Measurements from ENCODE around the gene LRRK2. TPM values are rescaled to one million over a fixed set of nuclear protein-coding genes. Genes with fewer than 3 reads are reported as not detected.
A peak's percentile ranks its signal among the peaks of the same experiment; 100 is the strongest.

The LRRK2 gene
- total and polyA plus RNA-seq, 10 of the 15 experiments (the other 5 are each of a cell fraction or from before 2014, with no cell fraction given) = 0.80 to 32.6 (median 1.4) TPM

DNA sequence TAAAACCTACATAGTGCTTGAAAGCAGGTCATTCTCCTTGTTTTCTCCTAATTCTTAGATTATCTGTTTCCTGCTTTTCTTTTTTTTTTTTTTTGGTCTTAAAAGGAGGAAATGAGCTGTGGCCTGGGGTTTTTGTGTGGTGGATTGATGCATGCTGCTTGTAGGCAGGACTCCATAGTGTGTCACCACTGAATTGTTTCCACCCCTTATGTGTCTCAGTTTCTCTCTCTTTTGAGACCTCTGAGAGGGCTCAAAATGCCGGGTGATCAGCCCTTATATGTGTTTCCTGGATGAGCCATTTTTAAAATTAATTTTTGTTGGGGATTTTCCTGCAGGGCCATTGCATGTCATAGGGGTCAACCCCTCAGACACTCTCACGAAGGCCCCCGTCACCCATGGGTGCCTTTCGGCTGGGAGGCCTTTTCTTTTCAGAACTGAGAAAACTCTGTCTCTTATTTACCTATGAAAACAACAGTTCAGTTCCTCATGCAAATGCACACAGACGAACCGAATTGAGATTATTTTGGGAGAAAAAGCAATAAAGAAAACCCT, 32.0 kb upstream of the LRRK2 start (continued):
- TF ChIP-seq, protein P1, sequence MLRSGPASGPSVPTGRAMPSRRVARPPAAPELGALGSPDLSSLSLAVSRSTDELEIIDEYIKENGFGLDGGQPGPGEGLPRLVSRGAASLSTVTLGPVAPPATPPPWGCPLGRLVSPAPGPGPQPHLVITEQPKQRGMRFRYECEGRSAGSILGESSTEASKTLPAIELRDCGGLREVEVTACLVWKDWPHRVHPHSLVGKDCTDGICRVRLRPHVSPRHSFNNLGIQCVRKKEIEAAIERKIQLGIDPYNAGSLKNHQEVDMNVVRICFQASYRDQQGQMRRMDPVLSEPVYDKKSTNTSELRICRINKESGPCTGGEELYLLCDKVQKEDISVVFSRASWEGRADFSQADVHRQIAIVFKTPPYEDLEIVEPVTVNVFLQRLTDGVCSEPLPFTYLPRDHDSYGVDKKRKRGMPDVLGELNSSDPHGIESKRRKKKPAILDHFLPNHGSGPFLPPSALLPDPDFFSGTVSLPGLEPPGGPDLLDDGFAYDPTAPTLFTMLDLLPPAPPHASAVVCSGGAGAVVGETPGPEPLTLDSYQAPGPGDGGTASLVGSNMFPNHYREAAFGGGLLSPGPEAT (IDR thresholded peaks at IDR 0.05; ENCODE audit: low read depth) = peak; percentile 79
- TF ChIP-seq, protein P2, sequence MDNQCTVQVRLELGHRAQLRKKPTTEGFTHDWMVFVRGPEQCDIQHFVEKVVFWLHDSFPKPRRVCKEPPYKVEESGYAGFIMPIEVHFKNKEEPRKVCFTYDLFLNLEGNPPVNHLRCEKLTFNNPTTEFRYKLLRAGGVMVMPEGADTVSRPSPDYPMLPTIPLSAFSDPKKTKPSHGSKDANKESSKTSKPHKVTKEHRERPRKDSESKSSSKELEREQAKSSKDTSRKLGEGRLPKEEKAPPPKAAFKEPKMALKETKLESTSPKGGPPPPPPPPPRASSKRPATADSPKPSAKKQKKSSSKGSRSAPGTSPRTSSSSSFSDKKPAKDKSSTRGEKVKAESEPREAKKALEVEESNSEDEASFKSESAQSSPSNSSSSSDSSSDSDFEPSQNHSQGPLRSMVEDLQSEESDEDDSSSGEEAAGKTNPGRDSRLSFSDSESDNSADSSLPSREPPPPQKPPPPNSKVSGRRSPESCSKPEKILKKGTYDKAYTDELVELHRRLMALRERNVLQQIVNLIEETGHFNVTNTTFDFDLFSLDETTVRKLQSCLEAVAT (IDR thresholded peaks at IDR 0.05) = peak; percentile 66; the same call in 1 of the 2 replicates
- TF ChIP-seq IKZF1 (conservative IDR thresholded peaks at IDR 0.05) (peak; percentile 69), NBN (IDR thresholded peaks at IDR 0.05) (peak; percentile 85; the same call in 1 of the 2 replicates), FOXM1 (IDR thresholded peaks at IDR 0.05; ENCODE audit: low read depth, low read length) (peak; percentile 87), NFIC (IDR thresholded peaks at IDR 0.05; ENCODE audit: low read depth, low read length) (peak; percentile 85), RBBP5 (conservative IDR thresholded peaks at IDR 0.05) (no peak), CEBPB (IDR thresholded peaks at IDR 0.05; ENCODE audit: borderline replicate concordance in 1 of 2, low read depth in 2 of 2, low read length in 2 of 2) (0 out of 4 replicates have a peak, but pooled peaks of 1 of the 2 experiments have one; percentile 35), IRF4 (IDR thresholded peaks at IDR 0.05; ENCODE audit: low read depth, low read length) (0 out of 2 replicates have a peak, but pooled peaks have one; percentile 4), ATF7 (IDR thresholded peaks at IDR 0.05; ENCODE audit: low read depth) (peak; percentile 66), SRF (IDR thresholded peaks at IDR 0.05; ENCODE audit: low read depth in 2 of 2, low read length in 2 of 2) (peak; percentile 26 to 90; a peak in 2 of 4 replicates), POU2F2 (IDR thresholded peaks at IDR 0.05; ENCODE audit: borderline replicate concordance, low read depth, low read length) (peak; percentile 88; the same call in 2 of the 3 replicates), RUNX3 (IDR thresholded peaks at IDR 0.05; ENCODE audit: low read length) (peak; percentile 90), RCOR1 (conservative IDR thresholded peaks at IDR 0.05; ENCODE audit: low read depth, low read length) (0 out of 2 replicates have a peak, but pooled peaks have one; percentile 77)
- TF ChIP-seq, protein P3, sequence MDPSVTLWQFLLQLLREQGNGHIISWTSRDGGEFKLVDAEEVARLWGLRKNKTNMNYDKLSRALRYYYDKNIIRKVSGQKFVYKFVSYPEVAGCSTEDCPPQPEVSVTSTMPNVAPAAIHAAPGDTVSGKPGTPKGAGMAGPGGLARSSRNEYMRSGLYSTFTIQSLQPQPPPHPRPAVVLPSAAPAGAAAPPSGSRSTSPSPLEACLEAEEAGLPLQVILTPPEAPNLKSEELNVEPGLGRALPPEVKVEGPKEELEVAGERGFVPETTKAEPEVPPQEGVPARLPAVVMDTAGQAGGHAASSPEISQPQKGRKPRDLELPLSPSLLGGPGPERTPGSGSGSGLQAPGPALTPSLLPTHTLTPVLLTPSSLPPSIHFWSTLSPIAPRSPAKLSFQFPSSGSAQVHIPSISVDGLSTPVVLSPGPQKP (IDR thresholded peaks at IDR 0.05; ENCODE audit: low read depth, low read length) = peak; percentile 77
- TF ChIP-seq, protein P4, sequence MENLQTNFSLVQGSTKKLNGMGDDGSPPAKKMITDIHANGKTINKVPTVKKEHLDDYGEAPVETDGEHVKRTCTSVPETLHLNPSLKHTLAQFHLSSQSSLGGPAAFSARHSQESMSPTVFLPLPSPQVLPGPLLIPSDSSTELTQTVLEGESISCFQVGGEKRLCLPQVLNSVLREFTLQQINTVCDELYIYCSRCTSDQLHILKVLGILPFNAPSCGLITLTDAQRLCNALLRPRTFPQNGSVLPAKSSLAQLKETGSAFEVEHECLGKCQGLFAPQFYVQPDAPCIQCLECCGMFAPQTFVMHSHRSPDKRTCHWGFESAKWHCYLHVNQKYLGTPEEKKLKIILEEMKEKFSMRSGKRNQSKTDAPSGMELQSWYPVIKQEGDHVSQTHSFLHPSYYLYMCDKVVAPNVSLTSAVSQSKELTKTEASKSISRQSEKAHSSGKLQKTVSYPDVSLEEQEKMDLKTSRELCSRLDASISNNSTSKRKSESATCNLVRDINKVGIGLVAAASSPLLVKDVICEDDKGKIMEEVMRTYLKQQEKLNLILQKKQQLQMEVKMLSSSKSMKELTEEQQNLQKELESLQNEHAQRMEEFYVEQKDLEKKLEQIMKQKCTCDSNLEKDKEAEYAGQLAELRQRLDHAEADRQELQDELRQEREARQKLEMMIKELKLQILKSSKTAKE (IDR thresholded peaks at IDR 0.05; ENCODE audit: low read depth, poor library complexity, severe bottlenecking) = peak; percentile 78
- TF ChIP-seq, protein P5, sequence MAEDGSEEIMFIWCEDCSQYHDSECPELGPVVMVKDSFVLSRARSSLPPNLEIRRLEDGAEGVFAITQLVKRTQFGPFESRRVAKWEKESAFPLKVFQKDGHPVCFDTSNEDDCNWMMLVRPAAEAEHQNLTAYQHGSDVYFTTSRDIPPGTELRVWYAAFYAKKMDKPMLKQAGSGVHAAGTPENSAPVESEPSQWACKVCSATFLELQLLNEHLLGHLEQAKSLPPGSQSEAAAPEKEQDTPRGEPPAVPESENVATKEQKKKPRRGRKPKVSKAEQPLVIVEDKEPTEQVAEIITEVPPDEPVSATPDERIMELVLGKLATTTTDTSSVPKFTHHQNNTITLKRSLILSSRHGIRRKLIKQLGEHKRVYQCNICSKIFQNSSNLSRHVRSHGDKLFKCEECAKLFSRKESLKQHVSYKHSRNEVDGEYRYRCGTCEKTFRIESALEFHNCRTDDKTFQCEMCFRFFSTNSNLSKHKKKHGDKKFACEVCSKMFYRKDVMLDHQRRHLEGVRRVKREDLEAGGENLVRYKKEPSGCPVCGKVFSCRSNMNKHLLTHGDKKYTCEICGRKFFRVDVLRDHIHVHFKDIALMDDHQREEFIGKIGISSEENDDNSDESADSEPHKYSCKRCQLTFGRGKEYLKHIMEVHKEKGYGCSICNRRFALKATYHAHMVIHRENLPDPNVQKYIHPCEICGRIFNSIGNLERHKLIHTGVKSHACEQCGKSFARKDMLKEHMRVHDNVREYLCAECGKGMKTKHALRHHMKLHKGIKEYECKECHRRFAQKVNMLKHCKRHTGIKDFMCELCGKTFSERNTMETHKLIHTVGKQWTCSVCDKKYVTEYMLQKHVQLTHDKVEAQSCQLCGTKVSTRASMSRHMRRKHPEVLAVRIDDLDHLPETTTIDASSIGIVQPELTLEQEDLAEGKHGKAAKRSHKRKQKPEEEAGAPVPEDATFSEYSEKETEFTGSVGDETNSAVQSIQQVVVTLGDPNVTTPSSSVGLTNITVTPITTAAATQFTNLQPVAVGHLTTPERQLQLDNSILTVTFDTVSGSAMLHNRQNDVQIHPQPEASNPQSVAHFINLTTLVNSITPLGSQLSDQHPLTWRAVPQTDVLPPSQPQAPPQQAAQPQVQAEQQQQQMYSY (CRISPR knock-in tag; IDR thresholded peaks at IDR 0.05) = no peak
